ENCODE results near the gene CACNG1.

Gene CACNG1, protein sequence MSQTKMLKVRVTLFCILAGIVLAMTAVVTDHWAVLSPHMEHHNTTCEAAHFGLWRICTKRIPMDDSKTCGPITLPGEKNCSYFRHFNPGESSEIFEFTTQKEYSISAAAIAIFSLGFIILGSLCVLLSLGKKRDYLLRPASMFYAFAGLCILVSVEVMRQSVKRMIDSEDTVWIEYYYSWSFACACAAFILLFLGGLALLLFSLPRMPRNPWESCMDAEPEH

DNA sequence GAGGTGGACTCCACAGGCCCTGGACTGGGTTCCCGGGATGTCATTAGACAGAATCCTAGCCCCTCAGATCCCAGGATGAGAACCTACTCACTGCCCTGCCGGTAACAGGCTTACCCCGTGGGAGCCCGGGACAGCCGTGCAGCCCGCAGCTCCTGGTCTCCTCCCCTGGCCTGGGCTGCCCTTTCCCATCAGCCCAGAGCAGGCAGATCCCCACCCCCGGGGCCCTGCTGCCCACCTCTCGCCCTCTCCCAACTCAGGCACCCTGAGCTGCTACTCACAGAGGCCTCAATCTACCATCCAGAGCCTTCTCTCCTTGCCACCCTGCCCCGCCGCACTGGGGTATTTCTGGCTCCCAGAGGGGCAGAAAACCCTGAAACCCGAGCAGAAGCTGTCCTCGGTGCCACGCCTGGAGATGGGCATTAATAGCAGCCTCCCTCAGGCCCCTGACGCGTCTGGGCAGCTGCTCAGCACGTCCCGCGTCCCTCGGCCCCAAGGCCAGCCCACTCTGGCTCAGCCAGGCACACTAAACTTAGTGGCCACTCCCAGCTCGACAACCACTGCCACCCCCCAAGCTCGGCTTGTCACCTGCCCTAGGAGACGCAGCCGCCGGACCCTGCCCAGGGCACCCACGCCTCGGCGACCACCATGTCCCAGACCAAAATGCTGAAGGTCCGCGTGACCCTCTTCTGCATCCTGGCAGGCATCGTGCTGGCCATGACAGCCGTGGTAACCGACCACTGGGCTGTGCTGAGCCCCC is at the start of gene CACNG1:
Gene CACNG1, plus strand, starts transcription at position 539 of the 757 bp plus-strand sequence. Its CDS starts 107 bp downstream, at position 646.
- DNase-seq (ENCODE audit: low read depth): no peak

DNA sequence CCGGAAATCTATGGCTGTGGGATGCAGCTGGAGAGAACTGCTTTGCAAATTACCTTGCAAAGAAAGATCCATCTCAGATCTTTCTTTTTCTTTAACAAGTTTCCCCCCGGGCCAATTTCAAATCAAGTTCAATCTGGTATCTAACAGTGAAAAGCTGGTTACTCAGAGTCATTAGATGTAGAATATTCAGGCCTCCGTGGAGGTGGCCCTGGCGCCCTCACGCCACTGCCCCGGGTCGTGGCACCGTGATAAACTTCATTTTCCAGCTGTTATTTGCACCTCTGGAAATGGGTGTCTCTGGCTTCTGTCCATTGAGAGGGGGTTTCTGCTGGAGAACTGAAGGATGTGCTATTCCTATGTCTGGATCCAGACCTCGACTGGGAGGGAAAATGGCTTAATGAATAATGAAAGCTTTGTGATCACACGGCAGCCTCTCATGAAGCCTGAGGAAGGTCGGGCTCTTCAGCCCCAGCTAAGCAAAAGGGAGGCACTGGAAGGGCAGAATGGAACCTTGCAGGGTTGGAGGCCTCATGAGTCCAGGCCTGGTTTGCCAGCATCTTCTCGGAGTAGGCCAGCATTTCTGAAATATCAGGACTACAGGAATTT is 49.3 kb upstream of the CACNG1 start:
- DNase-seq (ENCODE audit: low read depth): no peak

DNA sequence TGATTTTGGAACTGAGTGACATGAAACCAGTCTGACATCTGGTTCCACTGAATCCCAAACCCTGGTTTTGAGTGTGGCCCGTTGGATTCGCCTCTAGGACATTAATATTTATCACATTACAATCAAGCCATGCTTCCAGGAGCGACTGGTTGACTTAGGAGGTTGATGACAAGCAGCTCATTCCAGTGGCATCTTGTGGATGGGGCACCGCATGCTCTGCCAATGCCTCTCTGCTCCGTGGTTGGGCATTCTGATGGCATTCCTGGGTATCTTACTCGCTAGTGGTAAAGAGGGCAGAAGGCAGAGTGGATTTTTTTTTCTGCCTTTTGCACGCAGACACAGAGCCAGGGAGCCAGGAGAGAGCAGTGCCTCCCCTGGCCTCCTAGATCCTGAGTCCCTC is 48.4 kb upstream of the CACNG1 start:
- DNase-seq (ENCODE audit: low read depth): no peak

DNA sequence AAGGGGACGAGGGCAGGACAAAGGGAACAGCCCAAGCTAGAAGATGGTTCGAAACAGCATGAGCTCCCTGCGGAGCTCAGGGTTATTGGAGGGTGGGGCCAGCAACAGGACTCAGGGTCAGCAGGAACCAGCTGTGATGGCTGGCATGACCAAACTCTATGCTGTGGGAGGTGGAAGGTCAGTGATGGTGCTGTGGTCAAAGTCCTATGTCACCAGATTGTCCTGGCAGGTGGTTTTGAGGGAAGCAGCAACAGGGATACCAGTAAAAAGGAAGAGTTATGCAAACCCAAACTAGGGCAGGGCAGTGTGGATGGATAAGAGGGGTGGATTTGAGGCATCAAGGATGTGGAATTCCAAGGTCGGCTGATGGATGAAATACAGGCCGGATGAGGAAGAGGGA is 47.4 kb upstream of the CACNG1 start:
- DNase-seq (ENCODE audit: low read depth): no peak

DNA sequence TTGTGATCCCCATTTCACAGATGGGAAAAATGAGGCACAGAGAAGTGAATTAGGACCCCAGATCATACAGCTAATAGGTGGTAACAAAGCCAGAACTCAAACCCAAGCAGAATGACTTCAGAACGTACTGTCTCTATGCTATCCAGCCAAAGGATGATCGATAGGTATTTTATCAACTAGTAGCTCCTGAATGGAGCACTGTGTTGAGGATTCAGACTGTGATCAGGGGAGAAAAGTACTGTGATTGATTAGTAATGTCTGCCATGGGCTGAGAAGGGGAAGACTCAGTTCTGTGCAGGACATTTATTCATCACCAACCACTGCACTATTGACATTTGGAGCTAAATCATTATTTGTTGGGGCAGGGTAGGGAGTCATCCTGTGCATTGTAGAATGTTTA is 41.1 kb upstream of the CACNG1 start:
- DNase-seq (ENCODE audit: low read depth): no peak

DNA sequence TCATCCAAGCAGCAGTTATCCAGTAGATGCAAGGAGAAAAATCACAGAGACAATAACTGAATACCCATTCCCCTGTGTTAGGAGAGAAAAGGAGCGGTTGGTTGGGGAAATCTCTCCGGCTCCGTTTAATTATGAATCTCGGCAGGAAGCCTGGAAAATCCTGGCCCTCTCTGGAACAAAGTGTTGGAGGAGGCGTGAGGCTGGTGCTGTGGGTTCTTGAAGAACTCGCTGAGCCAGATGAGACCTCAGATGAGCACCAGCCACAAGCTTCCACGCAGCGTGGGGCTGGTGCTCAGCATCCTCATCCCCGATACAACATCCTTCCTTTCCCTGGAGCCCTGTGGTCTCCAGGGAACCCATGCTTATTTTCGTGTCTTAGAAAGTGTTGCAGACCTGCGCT is 40.2 kb upstream of the CACNG1 start:
- DNase-seq (ENCODE audit: low read depth): no peak

DNA sequence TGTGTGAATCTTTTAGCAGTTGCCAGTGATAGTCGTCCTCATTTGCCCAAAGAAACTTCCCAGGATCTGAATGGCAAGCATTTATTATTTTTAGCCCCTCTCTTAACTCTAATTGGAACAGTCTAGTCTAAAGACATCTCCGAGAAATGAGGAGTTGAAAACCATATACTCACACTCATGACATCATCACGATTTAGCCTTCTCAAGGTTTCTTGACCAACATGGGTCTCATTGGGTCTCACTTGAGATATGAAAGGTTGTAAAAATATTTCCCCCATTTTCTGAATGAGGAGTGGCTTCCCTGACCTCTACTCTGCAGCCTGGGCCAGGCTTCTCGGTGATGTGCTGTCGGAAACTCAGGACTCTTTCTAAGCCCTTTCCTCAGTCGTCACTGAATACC is 37.1 kb upstream of the CACNG1 start:
- DNase-seq (ENCODE audit: low read depth): no peak

DNA sequence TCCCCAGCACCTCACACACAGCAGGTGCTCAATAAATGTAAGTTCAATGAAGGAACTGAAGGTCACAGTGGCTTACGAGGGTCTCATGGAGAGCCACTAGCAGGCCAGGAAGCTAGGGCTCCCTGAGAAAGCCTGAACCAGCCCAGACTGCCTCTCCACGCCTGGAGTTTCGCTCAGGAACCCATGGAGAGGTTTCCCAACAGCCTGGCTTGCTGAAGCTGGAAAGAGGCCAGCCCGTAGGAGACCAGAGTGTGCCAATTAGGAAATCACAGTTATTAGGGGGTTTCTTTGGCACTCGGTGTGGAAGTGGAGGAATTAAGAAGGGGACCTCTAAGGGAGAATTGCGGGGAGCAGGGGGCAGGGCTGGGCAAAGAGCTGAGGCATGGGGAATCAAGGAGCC is 36.3 kb upstream of the CACNG1 start:
- no peak for DNase-seq (ENCODE audit: low read depth)

DNA sequence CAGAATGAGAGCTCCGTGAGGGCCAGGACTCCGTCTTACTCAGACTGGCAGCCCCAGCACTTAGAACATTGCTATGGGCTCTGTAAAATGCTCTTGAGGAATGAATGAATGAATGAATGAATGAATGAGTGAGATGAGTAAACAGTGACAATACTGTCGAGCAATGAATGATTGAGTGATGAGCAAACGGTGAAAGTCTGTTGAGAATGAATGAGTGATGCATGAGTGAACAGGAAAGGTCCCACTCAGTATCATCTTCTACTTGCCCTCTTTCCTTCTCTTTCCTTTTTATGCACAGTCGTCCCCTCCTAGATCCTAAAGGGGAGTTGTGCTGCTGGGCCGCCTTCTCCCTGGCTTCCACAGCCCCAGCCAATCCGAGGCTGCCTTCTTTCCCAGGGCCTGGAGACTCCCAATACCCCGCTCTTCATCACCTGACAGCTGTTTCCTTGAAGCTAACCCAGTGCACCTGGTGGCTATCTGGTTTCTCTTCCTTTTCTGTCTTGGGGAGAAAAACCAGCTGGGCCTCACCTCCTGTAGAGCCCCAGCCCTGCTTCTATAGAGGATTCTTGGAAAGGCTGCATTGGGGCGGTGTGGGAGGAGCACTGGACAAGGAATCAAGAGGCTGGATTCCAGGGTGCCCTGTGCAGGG is 32.7 kb upstream of the CACNG1 start:
- no peak for DNase-seq (ENCODE audit: low read depth)

DNA sequence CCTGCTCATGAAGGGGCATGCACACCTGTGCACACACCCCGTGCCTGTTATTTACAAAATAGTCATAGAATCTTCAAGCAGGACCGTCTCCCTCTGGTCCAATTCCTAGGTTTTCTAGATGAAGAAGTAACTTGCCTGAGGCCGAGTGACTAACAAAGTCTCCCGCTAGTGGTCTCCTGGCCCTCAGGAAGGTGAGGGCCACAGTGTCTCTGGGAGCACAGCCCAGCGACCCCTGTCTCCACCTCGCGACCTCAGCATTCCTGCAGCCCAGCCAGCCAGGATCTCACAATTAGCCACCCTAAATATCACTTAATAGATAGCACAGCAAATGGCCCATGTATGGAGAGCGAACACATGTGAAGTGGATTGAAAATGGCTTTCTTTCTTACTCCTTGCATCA is 30.5 kb upstream of the CACNG1 start:
- DNase-seq (ENCODE audit: low read depth): no peak

DNA sequence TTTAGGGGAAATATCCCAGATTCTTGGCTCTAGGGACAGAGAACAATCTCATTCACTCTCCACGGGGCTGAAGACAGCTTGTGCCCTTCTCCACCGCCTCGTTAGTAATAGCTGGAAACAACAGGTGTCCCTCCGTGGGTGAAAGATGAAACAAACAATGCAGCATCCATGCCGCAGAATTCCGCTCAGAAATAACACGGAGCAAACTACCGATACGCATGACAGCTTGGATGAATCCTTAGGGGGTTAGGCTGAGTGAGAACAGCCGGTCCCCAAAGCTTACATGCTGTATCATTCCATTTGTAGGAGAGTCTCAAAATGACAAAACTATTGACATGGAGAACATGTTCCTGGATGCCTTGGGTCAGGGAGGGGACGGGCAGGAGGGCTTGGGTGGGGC is 29.4 kb upstream of the CACNG1 start:
- DNase-seq (ENCODE audit: low read depth): no peak

DNA sequence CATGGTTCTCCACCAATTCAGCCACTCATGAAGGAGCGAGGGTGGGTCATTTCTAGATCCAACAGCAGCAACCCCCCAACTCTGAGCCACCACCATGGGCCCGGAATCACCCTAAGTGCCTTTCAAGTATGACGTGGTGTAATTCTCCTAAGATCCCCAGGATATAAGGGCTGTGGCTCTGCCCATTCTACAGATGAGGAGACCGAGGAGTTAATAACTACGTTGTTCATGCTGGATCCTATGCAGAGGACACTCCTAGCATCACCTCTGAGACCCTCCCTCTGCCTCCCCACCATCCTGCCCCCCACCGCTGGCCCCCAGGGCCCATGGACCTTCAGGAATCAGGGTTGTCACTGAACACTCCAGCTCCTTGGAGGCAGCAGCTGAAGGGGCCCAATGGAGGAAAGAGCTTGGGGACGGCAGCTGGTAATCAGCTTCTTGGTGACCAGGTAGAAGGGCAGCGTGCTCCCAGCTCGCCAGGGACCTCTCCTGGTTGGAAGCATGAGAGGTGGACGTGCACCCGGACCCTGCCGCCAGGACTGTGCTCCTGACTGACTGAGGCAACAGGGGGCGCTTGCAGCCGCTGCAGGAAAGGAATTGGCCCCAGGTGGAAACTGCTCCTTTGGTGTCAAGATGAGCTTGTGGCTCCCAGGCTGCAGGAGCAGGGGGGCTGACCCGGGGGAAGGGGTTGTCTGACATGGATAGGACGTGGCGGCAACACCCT is 28.2 kb upstream of the CACNG1 start:
- DNase-seq (ENCODE audit: low read depth): no peak

DNA sequence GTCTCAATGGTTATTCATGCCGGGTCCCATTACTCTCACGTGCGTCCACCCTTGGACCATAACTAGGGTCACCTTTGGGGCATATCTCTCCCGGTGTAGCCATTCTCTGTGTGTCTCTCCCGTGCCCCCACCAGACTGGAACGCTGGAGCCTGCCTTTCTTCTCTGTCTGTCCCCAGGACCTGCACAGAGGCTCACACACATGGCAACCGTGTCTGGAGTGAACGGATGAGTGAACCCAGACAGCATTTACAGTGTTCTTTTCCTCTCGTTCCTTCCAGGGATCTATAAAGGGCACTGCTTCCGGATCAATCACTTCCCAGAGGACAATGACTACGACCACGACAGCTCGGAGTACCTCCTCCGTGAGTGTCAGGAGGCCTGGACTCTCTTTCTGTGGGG is 26.4 kb upstream of the CACNG1 start:
- no peak for DNase-seq (ENCODE audit: low read depth)

DNA sequence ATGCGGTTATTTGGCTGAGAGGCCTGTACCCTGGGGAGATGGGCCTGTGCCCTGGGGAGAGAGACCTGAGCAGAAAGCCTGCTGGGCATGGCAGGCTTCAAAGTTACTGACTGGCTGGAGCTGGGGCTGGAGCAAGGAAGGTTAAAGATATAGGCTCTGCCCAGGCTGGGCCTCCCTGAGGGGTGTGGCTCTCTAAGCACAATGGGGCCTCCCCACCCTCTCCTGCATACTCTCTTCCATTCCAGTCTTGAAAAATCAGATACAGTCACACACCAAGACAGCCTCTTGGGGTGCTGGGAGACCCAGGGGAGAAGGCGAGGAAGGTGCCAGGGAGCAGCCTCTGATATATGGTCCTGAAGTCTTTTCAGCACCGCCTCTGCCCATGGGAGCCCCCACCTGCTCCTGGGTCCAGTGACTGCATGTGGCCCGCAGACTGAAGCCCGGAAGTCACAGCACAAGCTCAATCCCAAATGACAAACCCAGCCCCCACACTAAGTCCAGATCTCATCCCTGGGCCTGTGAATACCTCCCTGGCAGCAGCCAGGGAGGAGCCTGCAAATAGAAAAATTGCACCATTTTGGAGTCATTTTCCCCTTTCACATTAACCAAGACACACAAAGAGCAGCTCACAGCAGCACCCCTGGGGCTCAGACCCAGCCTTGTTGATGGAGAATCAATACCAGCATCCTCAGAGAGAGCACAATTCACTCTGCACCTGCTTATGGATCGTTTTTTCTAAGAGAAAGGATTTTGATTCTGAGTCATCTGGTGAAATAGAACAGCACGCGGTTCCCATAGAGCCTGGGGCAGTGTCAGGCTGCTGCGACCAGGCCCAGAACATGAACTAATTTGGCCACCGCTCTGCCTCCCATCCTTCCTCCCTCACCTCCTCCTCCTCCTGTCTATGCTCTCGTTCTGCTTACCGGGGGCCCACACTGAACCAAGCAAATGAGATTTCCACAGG is 25.6 kb upstream of the CACNG1 start:
- no peak for DNase-seq (ENCODE audit: low read depth)

DNA sequence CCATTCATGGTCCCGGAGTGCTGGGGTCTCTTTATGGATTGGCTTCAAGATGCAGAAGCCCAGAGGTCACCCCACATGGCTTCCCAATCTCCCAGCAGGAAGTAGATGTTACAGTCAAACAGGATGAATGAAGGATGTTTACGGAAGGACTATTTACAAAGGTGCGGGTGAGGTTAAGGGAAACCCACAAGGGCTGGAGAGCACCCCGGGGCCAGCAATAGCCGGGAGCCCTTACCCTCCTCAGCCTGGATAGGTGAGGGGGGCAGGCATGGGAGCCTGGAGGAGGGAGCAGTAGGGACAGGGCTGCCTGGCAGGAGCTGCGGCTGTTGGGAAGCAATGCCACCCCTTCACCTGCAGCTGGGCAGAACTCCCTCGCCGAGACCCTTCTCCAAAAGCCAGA is 24.5 kb upstream of the CACNG1 start:
- DNase-seq (ENCODE audit: low read depth): no peak

DNA sequence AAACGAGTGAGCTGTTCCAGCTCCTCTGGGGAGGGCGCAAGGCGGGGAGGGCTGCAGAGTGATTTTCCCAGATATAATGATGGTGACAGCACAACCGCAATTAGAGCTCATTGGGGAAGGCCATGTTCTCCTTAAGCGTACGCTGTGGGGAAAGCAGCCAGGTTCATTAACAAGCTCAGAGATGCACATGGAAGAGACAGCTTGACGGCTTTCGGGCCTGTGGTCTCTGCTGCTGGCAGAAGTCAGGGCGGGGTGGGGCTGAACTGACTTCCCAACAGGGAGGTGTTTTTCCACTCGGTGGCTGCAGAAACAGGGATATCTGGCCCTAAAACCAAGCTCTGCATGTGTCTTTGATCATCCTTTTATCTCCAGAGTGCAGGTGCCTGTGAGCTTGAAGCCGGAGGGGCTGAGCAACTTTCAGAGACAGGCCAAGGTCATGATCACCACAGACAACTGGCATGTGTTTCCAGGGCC is 24.0 kb upstream of the CACNG1 start:
- no peak for DNase-seq (ENCODE audit: low read depth)

DNA sequence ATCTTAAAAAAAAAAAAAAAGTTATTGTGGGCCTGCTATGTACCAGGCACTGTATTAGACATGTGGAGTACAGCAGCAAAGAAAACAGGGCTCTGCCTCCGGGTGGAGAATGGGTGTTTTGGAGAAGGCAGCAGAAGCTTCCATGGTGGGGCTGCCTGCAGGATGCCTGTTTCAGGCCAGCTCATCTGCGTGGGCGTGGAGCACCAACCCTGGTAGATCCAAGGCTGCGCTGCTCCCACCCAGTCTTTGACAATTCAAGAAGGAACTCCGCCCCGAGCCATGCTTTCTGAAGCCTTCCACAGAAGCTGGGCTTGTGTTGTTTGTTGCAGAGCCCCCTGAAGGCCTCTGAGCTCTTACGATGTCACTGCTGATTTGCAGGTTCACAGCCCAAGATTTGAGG is 23.2 kb upstream of the CACNG1 start:
- DNase-seq (ENCODE audit: low read depth): no peak

DNA sequence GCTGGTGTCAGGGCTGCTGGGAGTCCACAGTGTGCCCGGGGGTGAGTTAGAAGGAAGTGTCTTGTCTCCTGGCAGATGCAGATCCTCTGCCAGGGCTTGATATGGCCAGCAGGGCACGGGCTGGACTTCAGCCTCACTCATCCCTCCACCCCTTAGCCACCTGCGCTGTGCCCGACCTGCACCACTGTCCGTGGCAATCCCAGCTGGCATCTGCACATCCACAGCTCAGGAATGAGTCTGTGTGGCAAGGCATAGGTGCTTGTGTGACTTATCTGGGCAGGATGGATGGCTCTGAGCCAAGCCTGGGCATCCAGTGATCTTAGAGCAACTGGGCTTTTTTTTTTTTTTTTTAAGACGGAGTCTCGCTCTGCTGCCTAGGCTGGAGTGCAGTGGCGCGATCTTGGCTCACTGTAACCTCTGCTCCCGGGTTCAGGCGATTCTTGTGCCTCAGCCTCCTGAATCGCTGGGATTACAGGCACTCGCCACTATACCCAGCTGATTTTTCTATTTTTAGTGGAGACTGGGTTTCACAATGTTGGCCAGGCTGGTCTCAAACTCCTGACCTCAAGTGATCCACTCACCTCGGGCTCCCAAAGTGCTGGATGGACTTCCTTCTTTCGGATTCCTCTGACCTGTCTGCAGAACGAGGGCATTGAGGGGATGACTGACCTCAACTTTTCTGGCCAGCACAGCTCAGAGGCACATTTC is 22.5 kb upstream of the CACNG1 start:
- DNase-seq (ENCODE audit: low read depth): no peak

DNA sequence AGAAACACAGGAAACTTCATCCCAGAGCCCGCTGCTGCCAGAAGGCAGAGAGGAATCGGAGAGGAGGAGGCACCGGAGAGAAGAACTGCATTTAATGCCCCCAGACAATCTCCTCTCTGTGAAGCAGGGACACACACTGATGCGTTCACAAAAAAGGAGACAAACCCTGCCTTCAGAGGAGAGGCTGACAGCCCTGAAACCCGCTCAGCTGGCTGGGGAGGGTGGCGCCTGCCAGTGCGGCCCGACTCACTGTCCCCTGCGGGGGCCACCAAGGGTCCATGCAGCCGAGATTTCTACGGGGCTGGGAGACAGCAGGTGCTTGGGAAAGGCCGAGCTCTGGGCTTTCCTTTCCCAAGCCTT is 21.9 kb upstream of the CACNG1 start:
- no peak for DNase-seq (ENCODE audit: low read depth)

DNA sequence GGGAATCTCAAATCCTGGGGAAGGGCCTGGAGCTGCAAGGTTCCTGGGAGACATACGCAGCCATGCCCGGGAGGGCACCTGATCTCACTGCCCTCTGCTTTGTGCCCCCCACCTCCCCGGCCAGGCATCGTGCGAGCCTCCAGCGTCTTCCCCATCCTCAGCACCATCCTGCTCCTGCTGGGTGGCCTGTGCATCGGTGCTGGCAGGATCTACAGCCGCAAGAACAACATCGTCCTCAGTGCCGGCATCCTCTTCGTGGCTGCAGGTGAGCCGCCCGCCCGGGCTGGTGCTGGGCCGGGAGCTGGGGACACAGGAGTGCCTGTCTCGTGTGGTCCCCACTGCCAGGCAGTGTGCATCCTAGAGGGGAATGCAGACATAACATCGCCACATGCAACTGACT is 19.6 kb upstream of the CACNG1 start:
- no peak for DNase-seq (ENCODE audit: low read depth)
